Activated T-cell treated with anti-CD3 and anti-CD28 coated beads for 4 hours (primary cell): ENCODE results near the gene RAP1GDS1.

Experiments used
- DNase-seq: peaks from one replicate; pipeline ENCODE4 v3.0.0-alpha.2; 2020

Gene RAP1GDS1

DNA sequence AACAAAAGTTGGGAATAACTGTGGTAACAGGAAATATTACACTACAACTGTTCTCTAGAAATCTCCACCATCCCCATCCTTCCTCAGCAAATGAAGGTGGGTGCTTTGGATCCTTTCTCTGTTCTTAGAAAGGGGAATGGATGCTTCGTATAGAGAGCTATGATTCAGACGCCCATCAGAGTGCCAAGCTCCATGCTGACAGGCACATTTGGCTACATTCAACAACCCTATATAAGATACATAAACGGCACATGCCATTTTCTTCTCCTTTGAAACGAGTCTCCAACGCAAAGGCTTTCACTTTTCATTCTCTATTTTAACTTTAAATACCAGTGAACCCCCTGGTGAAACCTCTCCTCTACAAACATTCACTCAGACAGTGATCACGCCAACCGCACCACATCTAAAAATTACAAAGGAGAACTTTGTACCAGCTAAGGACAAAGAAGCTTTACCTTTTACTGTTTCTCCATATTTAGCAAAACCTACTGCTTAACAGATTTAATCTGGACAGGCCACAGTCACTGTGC, 224.7 kb downstream of the RAP1GDS1 start:
- DNase-seq: no peak

DNA sequence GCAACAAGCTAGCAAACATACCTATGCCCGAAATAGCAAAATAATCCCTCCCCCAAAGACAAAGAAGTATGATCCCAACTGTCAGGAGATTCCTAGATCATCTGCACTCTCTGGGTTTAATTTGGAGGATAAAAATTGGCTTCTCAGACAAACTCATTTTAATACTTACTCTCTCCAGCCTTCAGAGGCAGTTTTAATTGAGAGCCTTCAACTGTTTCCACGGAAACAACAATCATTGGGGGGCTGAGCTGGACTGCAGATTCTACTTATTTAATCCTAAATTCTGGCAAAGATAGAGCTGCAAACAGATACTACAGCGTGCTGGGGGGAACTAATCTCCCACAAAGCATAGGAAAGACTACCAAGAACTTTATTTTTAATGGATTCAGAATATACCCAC, 229.1 kb downstream of the RAP1GDS1 start:
- DNase-seq: no peak

DNA sequence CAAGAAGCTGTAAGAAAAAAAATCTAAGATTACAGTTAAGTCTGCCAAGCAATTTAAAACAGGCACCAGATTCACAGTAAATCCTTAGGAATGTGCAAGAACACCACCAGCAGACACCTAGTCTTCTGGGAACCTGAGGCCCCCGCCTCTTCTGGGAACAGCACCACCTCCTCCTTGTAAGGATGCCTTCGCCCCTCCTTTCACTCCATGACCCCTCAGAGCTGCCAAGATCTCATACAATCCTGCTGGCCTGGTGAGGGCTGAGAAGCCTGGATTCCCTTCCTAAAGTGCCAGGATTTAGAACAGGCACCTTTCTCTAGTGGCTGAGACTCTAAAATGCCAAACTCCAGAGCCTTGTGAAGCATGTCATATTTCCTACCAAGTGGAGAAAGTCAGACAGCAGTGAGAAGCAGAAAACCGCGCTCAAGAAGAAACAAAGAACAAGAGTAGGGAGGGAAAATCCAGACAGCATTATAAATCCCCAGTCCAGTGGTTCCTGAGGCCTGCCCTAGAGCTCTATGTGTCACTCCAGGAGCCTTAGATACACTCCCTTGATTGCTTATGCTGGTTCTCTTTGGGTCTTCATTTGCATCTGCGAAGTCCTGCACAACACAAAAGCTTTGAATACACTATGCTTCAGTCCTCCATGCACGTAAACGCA, 230.8 kb downstream of the RAP1GDS1 start:
- DNase-seq: no peak

DNA sequence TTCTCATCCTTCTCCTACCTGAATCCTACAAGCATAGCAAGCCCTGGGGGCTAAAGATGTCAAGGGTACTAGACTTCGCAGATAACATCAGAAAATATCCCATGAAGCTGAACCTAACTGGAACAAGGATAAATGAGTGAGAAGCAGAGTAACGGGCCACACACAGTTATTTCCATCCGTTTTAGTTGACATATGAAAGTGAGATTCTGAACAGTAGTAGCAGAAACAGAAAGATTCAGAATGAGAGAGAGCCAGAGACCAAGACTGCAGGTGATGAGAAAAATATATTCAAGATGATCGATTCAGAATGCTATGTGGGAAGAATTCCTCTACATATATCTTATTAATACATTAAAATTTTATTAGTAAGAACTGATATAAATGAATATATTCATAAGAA, 232.1 kb downstream of the RAP1GDS1 start:
- DNase-seq: no peak
